Loucy (cell line): Measurements from ENCODE around the gene HABP2.

Experiments
- EZH2phosphoT487 ChIP-seq: fragments of 200-600 bp; IDR thresholded peaks from 2 replicates; pipeline ENCODE4 v1.6.1; 2018; ENCODE audit warnings: antibody characterized with exemption, mild to moderate bottlenecking, moderate library complexity, borderline replicate concordance
- TF ChIP-seq, protein P1 (sequence below): fragments of 200-600 bp; sonication (generic); conservative IDR thresholded peaks from 2 replicates; pipeline ENCODE4 v1.5.1; 2014; ENCODE audit warnings: mild to moderate bottlenecking, antibody characterized with exemption, low read length

DNA sequence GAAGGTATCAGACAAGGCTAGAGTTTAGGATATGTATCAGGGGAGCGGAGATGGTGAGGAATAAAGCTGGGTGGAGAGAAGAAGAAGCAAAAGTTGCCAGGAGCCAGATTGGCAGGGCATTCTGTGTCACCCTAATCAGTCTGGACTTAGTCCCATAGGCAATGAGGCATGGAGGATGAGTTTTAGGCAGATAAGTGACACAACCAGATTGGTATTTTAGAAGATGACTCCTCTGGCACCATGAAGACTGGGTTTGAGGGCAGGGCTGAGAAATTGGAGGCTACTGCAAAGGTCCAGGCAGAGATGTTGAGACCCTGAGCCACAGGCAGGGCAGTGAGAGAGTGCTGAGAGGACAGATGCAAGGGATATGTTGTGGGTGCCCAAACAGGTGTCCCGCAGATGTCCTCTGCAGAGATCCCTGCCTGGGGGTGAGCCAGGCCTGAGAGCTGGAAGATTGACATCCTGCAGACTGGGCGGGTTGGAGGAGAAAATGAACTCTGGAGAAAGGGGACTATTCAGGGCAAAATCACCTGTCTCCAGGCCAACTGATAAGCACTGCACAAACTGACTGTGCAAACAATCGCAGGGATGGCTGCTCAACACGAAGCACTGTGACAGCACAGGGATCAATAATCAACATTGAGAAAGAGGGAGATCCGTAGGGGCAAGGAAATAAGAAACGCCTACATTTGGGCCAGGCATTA lies 11.9 kb upstream of the HABP2 start:
- TF ChIP-seq, protein P1, sequence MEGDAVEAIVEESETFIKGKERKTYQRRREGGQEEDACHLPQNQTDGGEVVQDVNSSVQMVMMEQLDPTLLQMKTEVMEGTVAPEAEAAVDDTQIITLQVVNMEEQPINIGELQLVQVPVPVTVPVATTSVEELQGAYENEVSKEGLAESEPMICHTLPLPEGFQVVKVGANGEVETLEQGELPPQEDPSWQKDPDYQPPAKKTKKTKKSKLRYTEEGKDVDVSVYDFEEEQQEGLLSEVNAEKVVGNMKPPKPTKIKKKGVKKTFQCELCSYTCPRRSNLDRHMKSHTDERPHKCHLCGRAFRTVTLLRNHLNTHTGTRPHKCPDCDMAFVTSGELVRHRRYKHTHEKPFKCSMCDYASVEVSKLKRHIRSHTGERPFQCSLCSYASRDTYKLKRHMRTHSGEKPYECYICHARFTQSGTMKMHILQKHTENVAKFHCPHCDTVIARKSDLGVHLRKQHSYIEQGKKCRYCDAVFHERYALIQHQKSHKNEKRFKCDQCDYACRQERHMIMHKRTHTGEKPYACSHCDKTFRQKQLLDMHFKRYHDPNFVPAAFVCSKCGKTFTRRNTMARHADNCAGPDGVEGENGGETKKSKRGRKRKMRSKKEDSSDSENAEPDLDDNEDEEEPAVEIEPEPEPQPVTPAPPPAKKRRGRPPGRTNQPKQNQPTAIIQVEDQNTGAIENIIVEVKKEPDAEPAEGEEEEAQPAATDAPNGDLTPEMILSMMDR: no peak
- no peak for TF ChIP-seq EZH2phosphoT487
